ENCODE measurements around the gene FGR. TPM values are rescaled to one million over a fixed set of nuclear protein-coding genes. Genes with fewer than 3 reads are reported as not detected.

The FGR gene
- total and polyA plus RNA-seq, 2 of the 13 experiments (the other 11 are each of a cell fraction or from before 2014, with no cell fraction given): not detected

DNA sequence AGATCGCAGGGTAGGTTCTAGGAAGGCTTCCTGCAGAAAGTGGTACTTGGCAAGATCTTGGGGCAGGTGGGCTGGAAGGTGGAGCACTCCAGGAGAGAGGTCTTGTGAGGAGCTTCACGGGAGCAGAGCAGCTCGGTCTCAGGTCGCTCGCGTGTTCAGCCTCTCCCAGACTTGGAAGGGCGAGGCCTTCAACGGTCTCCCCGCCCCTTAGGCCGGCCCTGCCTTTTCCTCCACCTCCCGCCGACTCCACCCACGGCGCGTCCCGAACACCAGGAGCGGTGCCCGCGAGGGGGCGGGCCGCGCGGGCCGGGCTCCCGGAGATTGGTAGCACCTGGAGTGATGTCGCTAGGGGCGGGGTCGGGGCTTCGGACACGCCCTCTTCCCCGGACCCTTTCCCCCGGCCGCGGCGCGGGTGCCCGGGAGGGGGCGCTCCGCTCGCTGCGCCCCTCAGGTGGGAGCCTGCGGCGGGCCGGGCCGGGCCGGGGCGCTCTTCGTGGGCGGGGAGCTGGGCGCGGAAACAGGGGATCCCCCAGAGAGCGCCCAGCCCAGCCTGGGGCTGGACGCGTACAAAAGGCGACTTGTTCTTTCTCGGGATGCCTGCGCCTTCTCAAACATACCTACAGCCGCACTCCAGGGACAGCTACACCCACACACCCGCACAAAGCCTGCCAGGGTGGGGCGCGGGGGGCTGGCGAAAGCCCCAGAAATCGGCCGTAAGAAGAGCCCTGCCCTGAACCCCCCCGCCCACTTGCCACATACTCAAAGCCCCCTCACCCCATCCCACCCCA, 66.5 kb downstream of the FGR start (continued):
- TF ChIP-seq PHF8 (CRISPR knock-in tag; IDR thresholded peaks at IDR 0.05) (no peak; the same call in 1 of the 2 replicates), SP2 (CRISPR knock-in tag; IDR thresholded peaks at IDR 0.05) (peak; percentile 27; the same call in 1 of the 2 replicates), HDAC1 (CRISPR knock-in tag; IDR thresholded peaks at IDR 0.05) (peak; percentile 29), RBM39 (IDR thresholded peaks at IDR 0.05; ENCODE audit: low read depth, low read length, poor library complexity, severe bottlenecking) (peak; percentile 29), ZNF432 (CRISPR knock-in tag; IDR thresholded peaks at IDR 0.05; ENCODE audit: borderline replicate concordance) (no peak), EZH2 (conservative IDR thresholded peaks at IDR 0.05; ENCODE audit: low read depth, low read length) (no peak), MIER3 (CRISPR knock-in tag; IDR thresholded peaks at IDR 0.05; ENCODE audit: borderline replicate concordance) (no peak), DR1 (CRISPR knock-in tag; IDR thresholded peaks at IDR 0.05) (peak; percentile 43; the same call in 1 of the 2 replicates), HNRNPL (IDR thresholded peaks at IDR 0.05; ENCODE audit: low read depth, low read length) (0 out of 2 replicates have a peak, but pooled peaks have one; percentile 63), FOXK1 (CRISPR knock-in tag; IDR thresholded peaks at IDR 0.05; ENCODE audit: borderline replicate concordance, low read depth) (0 out of 2 replicates have a peak, but pooled peaks have one; percentile 26), ZNF614 (CRISPR knock-in tag; IDR thresholded peaks at IDR 0.05; ENCODE audit: borderline replicate concordance) (no peak), ZNF24 (IDR thresholded peaks at IDR 0.05) (no peak), ZNF3 (CRISPR knock-in tag; IDR thresholded peaks at IDR 0.05) (no peak), TAF1 (CRISPR knock-in tag; IDR thresholded peaks at IDR 0.05) (peak; percentile 44; the same call in 1 of the 2 replicates), REPIN1 (CRISPR knock-in tag; IDR thresholded peaks at IDR 0.05; ENCODE audit: borderline replicate concordance, low read depth) (no peak), ZNF180 (CRISPR knock-in tag; IDR thresholded peaks at IDR 0.05; ENCODE audit: borderline replicate concordance, low read depth) (no peak), BCL6 (CRISPR knock-in tag; IDR thresholded peaks at IDR 0.05) (0 out of 2 replicates have a peak, but pooled peaks have one; percentile 7), TCF12 (IDR thresholded peaks at IDR 0.05) (no peak), TCF12 (CRISPR knock-in tag; IDR thresholded peaks at IDR 0.05) (no peak), ARNTL (CRISPR knock-in tag; IDR thresholded peaks at IDR 0.05) (0 out of 2 replicates have a peak, but pooled peaks have one; percentile 26), STAG1 (CRISPR knock-in tag; IDR thresholded peaks at IDR 0.05) (peak; percentile 44)
- TF ChIP-seq, protein P1, sequence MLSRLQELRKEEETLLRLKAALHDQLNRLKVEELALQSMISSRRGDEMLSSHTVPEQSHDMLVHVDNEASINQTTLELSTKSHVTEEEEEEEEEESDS (CRISPR knock-in tag; IDR thresholded peaks at IDR 0.05; ENCODE audit: borderline replicate concordance): no peak
- TF ChIP-seq, protein P2, sequence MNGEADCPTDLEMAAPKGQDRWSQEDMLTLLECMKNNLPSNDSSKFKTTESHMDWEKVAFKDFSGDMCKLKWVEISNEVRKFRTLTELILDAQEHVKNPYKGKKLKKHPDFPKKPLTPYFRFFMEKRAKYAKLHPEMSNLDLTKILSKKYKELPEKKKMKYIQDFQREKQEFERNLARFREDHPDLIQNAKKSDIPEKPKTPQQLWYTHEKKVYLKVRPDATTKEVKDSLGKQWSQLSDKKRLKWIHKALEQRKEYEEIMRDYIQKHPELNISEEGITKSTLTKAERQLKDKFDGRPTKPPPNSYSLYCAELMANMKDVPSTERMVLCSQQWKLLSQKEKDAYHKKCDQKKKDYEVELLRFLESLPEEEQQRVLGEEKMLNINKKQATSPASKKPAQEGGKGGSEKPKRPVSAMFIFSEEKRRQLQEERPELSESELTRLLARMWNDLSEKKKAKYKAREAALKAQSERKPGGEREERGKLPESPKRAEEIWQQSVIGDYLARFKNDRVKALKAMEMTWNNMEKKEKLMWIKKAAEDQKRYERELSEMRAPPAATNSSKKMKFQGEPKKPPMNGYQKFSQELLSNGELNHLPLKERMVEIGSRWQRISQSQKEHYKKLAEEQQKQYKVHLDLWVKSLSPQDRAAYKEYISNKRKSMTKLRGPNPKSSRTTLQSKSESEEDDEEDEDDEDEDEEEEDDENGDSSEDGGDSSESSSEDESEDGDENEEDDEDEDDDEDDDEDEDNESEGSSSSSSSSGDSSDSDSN (CRISPR knock-in tag; IDR thresholded peaks at IDR 0.05): no peak; the same call in 1 of the 2 replicates
- TF ChIP-seq, protein P3, sequence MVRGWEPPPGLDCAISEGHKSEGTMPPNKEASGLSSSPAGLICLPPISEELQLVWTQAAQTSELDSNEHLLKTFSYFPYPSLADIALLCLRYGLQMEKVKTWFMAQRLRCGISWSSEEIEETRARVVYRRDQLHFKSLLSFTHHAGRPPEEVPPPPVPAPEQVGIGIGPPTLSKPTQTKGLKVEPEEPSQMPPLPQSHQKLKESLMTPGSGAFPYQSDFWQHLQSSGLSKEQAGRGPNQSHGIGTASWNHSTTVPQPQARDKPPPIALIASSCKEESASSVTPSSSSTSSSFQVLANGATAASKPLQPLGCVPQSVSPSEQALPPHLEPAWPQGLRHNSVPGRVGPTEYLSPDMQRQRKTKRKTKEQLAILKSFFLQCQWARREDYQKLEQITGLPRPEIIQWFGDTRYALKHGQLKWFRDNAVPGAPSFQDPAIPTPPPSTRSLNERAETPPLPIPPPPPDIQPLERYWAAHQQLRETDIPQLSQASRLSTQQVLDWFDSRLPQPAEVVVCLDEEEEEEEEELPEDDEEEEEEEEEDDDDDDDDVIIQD (CRISPR knock-in tag; IDR thresholded peaks at IDR 0.05; ENCODE audit: low read depth): peak; percentile 32; the same call in 1 of the 2 replicates
- TF ChIP-seq, protein P4, sequence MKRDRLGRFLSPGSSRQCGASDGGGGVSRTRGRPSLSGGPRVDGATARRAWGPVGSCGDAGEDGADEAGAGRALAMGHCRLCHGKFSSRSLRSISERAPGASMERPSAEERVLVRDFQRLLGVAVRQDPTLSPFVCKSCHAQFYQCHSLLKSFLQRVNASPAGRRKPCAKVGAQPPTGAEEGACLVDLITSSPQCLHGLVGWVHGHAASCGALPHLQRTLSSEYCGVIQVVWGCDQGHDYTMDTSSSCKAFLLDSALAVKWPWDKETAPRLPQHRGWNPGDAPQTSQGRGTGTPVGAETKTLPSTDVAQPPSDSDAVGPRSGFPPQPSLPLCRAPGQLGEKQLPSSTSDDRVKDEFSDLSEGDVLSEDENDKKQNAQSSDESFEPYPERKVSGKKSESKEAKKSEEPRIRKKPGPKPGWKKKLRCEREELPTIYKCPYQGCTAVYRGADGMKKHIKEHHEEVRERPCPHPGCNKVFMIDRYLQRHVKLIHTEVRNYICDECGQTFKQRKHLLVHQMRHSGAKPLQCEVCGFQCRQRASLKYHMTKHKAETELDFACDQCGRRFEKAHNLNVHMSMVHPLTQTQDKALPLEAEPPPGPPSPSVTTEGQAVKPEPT (CRISPR knock-in tag; IDR thresholded peaks at IDR 0.05; ENCODE audit: low read depth): 0 out of 2 replicates have a peak, but pooled peaks have one; percentile 26
